Measurements from ENCODE around the gene OSBPL10. TPM values are rescaled to one million over a fixed set of nuclear protein-coding genes. Genes with fewer than 3 reads are reported as not detected.
A peak's percentile ranks its signal among the peaks of the same experiment; 100 is the strongest.

Gene OSBPL10
- total and polyA plus RNA-seq, 8 donors = 1.8 to 37.7 (median 5.9) TPM

GRCh38 chr3:31900583-31900982, 80.5 kb downstream of the OSBPL10 start:
- intact Hi-C loops (cut with DNase I; ENCODE audit: low total_unique reads) = no loop called here
- DNase-seq = no peak

DNA sequence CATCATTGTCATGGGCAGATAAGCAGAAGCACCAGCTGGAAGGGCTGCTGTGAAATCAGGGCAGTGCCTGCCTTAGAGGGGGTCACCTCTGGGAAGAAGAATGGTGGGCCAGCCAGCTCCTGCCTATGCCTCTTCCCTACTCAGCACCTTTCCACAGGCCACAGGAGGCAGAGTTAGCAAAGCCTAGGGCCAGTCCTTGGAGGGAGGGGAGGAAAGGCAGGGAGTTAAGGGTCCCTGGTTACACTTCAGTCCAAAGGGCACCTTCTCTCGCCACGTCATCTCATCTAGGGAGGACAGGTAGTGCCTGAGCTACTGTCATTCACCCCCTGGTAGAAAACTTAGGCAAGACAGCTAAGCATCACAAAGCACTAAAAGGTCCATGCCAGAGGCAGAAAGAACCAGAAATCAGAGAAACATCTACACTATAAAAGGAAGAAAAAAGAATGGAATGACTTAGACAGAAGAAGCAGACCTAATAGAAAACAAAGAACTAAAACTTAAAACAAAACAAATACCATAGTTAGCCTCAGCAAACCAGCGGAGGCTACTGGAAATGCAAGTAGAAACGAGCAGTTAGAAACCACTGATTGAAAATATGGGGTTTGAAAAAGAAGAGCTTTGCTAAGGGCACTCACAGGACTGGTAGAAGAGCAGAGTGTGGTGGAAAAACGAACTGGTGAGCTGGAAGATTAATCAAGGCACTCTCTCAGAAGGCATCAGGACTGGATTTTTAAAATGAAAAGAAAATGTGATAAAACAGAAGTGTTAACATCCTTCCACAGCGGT, 84.2 kb downstream of the OSBPL10 start:
- TF ChIP-seq EP300 (IDR thresholded peaks at IDR 0.05) = no peak
- intact Hi-C loops (cut with DNase I; ENCODE audit: low total_unique reads) = no loop called here
- H3K4me1 ChIP-seq = peaks cover 4 to 29% (median 19%) of the 10 kb centered on the region in 4 donors
- H3K4me3 ChIP-seq = no peak overlapping the region
- H3K27ac ChIP-seq = no peak overlapping the region
- no peaks in the 10 kb centered on the region for H3K27me3 ChIP-seq
- no peak for DNase-seq
- WGBS, 5 donors = 77 to 85% (median 79%) methylated on average over 6 of the region's 6 CpGs
- H3K9me3 ChIP-seq = no peaks in the 10 kb centered on the region
- no peaks in the 10 kb centered on the region for H3K36me3 ChIP-seq

More at GRCh38 chr3:31900583-31900982, 80.5 kb downstream of the OSBPL10 start:
- Histone ChIP-seq H3K4me3 (no peak overlapping the region), H3K27me3 (no peaks in the 10 kb centered on the region), H3K36me3 (no peaks in the 10 kb centered on the region), H3K4me1 (peaks cover 0 to 15% (median 10%) of the 10 kb centered on the region in 4 donors), H3K27ac (peak overlapping the region in 1 of 5 donors; percentile 8), H3K9me3 (no peaks in the 10 kb centered on the region)
- TF ChIP-seq POLR2A (IDR thresholded peaks at IDR 0.05) (no peak), EP300 (IDR thresholded peaks at IDR 0.05) (no peak), POLR2AphosphoS5 (IDR thresholded peaks at IDR 0.05) (no peak)
- TF ChIP-seq, protein P1, sequence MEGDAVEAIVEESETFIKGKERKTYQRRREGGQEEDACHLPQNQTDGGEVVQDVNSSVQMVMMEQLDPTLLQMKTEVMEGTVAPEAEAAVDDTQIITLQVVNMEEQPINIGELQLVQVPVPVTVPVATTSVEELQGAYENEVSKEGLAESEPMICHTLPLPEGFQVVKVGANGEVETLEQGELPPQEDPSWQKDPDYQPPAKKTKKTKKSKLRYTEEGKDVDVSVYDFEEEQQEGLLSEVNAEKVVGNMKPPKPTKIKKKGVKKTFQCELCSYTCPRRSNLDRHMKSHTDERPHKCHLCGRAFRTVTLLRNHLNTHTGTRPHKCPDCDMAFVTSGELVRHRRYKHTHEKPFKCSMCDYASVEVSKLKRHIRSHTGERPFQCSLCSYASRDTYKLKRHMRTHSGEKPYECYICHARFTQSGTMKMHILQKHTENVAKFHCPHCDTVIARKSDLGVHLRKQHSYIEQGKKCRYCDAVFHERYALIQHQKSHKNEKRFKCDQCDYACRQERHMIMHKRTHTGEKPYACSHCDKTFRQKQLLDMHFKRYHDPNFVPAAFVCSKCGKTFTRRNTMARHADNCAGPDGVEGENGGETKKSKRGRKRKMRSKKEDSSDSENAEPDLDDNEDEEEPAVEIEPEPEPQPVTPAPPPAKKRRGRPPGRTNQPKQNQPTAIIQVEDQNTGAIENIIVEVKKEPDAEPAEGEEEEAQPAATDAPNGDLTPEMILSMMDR (IDR thresholded peaks at IDR 0.05) = no peak

DNA sequence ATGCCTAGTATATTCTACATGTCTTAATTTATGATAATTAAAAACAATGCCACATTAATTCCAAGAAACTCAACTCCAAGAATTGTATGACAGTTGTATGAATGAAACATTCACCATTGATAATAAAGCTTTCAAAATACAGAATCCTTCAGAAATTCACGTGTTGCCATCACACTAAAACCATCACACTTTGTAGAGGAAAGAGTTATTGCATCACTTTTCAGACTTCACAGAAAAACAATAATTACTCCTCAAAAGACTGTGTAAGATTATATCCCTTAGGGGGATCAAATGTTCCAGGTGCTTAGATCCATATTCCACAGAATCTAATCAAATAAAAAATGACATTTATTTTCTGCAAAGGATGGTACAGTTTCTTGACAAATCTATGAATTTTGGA, 85.0 kb downstream of the OSBPL10 start:
- TF ChIP-seq POLR2A (IDR thresholded peaks at IDR 0.05) = no peak
- H3K9me3 ChIP-seq = no peaks in the 10 kb centered on the region
- no peak overlapping the region for H3K4me3 ChIP-seq
- H3K27ac ChIP-seq = no peak overlapping the region
- WGBS, 5 donors = 77 to 87% (median 84%) methylated on average over 1 of the region's 1 CpG
- H3K36me3 ChIP-seq = no peaks in the 10 kb centered on the region
- intact Hi-C loops (cut with DNase I; ENCODE audit: low total_unique reads) = no loop called here
- no peak for DNase-seq
- H3K27me3 ChIP-seq = no peaks in the 10 kb centered on the region
- H3K4me1 ChIP-seq = peaks cover 4 to 31% (median 20%) of the 10 kb centered on the region in 4 donors

- 54 to 85% (median 66%) methylated on average over 2 of the region's 2 CpGs for WGBS, 5 donors
- TF ChIP-seq, protein P1 (IDR thresholded peaks at IDR 0.05) = no peak
- no peak for DNase-seq
- Histone ChIP-seq H3K4me3 (no peak overlapping the region), H3K36me3 (no peaks in the 10 kb centered on the region), H3K4me1 (peaks cover 4 to 29% (median 18%) of the 10 kb centered on the region in 4 donors), H3K9me3 (no peaks in the 10 kb centered on the region), H3K27ac (peak overlapping the region in 1 of 5 donors; percentile 14), H3K27me3 (no peaks in the 10 kb centered on the region)
- intact Hi-C loops (cut with DNase I; ENCODE audit: low total_unique reads) = no loop called here
These were observed 85.6 kb downstream of the OSBPL10 start for GRCh38 chr3:31895471-31895870.

DNA sequence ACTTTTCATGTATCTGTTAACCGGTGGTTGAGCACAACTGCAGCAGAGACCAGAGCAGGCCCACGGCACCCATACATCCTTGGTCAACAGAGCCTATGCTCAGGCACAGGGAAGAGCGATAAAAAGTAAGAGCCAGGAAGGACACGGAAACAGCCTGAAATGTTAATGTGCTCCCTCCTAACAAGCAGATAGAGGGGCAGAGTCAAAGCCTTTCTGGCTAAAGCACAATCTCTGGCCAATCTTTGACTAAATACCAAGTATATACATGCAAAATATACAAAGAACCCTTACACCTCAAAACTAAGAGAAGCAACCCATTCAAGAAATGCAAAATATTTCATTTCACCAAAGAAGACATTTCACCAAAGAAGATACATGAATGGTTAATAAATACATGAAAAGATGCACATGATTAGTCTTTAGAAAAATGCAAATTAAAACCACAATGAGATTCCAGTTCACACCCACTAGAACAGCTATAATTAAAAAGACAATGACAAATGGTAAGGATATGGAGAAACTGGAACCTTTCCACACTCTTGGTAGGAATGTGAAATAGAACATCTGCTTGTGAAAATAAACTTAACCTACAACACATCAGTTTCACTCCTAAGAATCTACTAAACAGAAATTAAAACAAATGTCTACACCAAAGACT, 88.0 kb downstream of the OSBPL10 start:
- Histone ChIP-seq H3K4me1 (peaks cover 4 to 20% (median 13%) of the 10 kb centered on the region in 4 donors), H3K27me3 (no peaks in the 10 kb centered on the region), H3K4me3 (no peak overlapping the region), H3K27ac (no peak overlapping the region), H3K36me3 (no peaks in the 10 kb centered on the region), H3K9me3 (no peaks in the 10 kb centered on the region)
- no peak for DNase-seq
- WGBS, 5 donors = 86 to 92% (median 90%) methylated on average over 4 of the region's 4 CpGs
- TF ChIP-seq, protein P1 (IDR thresholded peaks at IDR 0.05) = no peak
- TF ChIP-seq POLR2AphosphoS5 (IDR thresholded peaks at IDR 0.05) (no peak), EP300 (IDR thresholded peaks at IDR 0.05) (no peak), POLR2A (IDR thresholded peaks at IDR 0.05) (no peak)
- intact Hi-C loops (cut with DNase I; ENCODE audit: low total_unique reads) = no loop called here

All from stomach (tissue), 9 donors.